ENCODE measurements around the gene ELMO3.

Gene ELMO3

DNA sequence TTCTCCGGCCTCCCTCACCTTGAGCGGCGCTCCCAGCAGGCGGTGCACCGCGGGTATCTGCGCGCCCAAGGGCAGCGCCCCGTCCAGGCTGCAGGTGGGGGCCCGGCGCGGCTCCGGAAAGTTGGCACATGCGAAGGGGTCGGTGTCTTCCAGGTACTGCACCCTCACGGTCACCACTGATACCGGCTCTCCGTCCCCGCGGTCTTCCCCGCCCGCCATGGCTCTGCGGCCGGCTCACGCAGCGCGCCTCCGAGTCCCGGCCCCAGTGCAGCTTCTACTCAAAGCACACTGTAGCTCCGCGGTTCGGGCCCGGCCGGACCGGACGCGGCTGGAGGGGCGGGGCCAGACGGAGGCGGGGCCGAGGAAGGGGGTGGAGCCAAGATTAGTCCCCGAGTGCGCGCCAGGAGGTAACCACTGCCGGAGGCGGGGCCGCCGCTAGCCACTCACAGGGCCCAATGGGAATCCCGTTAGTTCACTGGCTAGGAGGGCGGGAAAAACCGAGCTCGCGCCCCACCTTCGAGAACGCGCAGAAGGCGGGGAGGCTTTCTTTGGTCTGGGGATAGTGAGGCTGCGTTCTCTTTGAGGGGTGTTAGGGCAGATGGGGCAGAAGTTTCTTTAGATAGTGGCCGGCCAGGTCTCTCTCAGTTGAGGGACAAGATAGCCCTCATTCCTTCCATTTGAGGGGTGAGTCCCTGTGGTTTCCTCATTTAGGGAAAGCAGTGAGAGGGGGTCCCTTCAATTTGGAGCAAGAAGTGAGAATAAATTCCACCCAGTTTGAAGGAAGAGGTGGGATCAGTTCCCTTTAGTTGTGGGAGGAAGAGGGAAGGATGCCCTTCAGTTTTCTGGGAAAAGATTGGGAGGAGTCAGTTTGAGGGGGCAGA is 48.5 kb downstream of the ELMO3 start, which contains the start of gene FHOD1:
TSS of gene FHOD1 (minus strand) at position 290 of the 881 bp plus-strand sequence. CDS start at position 219, 71 bp downstream.
- no peak for TF ChIP-seq ZFP3 (CRISPR knock-in tag; IDR thresholded peaks at IDR 0.05)
- TF ChIP-seq OSR1 (CRISPR knock-in tag; IDR thresholded peaks at IDR 0.05) = no peak
- no peak for TF ChIP-seq ZNF565 (CRISPR knock-in tag; conservative IDR thresholded peaks at IDR 0.05; ENCODE audit: low read depth)
- TF ChIP-seq ARNTL (CRISPR knock-in tag; IDR thresholded peaks at IDR 0.05; ENCODE audit: borderline replicate concordance, low read depth) = no peak
- no peak for TF ChIP-seq ESRRG (CRISPR knock-in tag; IDR thresholded peaks at IDR 0.05)
- no peak for TF ChIP-seq SNAI2 (CRISPR knock-in tag; IDR thresholded peaks at IDR 0.05)
- no peak for TF ChIP-seq CREB5 (CRISPR knock-in tag; IDR thresholded peaks at IDR 0.05; ENCODE audit: low read depth)
- TF ChIP-seq ZC3H10 (CRISPR knock-in tag; IDR thresholded peaks at IDR 0.05) = no peak
- TF ChIP-seq PPARA (CRISPR knock-in tag; IDR thresholded peaks at IDR 0.05; ENCODE audit: borderline replicate concordance) = no peak
- TF ChIP-seq TOX (CRISPR knock-in tag; IDR thresholded peaks at IDR 0.05; ENCODE audit: borderline replicate concordance) = no peak
- TF ChIP-seq GLIS3 (CRISPR knock-in tag; IDR thresholded peaks at IDR 0.05) = no peak
- no peak for TF ChIP-seq RARB (CRISPR knock-in tag; IDR thresholded peaks at IDR 0.05)
- TF ChIP-seq, protein P1, sequence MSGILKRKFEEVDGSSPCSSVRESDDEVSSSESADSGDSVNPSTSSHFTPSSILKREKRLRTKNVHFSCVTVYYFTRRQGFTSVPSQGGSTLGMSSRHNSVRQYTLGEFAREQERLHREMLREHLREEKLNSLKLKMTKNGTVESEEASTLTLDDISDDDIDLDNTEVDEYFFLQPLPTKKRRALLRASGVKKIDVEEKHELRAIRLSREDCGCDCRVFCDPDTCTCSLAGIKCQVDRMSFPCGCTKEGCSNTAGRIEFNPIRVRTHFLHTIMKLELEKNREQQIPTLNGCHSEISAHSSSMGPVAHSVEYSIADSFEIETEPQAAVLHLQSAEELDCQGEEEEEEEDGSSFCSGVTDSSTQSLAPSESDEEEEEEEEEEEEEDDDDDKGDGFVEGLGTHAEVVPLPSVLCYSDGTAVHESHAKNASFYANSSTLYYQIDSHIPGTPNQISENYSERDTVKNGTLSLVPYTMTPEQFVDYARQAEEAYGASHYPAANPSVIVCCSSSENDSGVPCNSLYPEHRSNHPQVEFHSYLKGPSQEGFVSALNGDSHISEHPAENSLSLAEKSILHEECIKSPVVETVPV (CRISPR knock-in tag; IDR thresholded peaks at IDR 0.05) = no peak
- TF ChIP-seq TCF4 (CRISPR knock-in tag; IDR thresholded peaks at IDR 0.05; ENCODE audit: borderline replicate concordance) = no peak
- TF ChIP-seq CSDC2 (CRISPR knock-in tag; IDR thresholded peaks at IDR 0.05) = no peak
- no peak for TF ChIP-seq ZNF70 (CRISPR knock-in tag; IDR thresholded peaks at IDR 0.05)
- TF ChIP-seq PATZ1 (CRISPR knock-in tag; IDR thresholded peaks at IDR 0.05; ENCODE audit: borderline replicate concordance) = no peak
- TF ChIP-seq BACH2 (CRISPR knock-in tag; IDR thresholded peaks at IDR 0.05; ENCODE audit: borderline replicate concordance) = no peak
- TF ChIP-seq ISL1 (CRISPR knock-in tag; IDR thresholded peaks at IDR 0.05) = no peak
- ATAC-seq = peak; percentile 74

GRCh38 chr16:67248073-67248400 is 49.1 kb downstream of the ELMO3 start:
- TF ChIP-seq RARB (CRISPR knock-in tag; IDR thresholded peaks at IDR 0.05) = no peak
- TF ChIP-seq CSDC2 (CRISPR knock-in tag; IDR thresholded peaks at IDR 0.05) = no peak
- TF ChIP-seq, protein P2, sequence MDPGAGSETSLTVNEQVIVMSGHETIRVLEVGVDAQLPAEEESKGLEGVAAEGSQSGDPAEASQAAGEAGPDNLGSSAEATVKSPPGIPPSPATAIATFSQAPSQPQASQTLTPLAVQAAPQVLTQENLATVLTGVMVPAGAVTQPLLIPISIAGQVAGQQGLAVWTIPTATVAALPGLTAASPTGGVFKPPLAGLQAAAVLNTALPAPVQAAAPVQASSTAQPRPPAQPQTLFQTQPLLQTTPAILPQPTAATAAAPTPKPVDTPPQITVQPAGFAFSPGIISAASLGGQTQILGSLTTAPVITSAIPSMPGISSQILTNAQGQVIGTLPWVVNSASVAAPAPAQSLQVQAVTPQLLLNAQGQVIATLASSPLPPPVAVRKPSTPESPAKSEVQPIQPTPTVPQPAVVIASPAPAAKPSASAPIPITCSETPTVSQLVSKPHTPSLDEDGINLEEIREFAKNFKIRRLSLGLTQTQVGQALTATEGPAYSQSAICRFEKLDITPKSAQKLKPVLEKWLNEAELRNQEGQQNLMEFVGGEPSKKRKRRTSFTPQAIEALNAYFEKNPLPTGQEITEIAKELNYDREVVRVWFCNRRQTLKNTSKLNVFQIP (CRISPR knock-in tag; IDR thresholded peaks at IDR 0.05; ENCODE audit: borderline replicate concordance, low read depth) = no peak
- no peak for TF ChIP-seq ZNF70 (CRISPR knock-in tag; IDR thresholded peaks at IDR 0.05)
- TF ChIP-seq ARNTL (CRISPR knock-in tag; IDR thresholded peaks at IDR 0.05; ENCODE audit: borderline replicate concordance, low read depth) = no peak
- no peak for TF ChIP-seq GLIS3 (CRISPR knock-in tag; IDR thresholded peaks at IDR 0.05)
- no peak for TF ChIP-seq CREB5 (CRISPR knock-in tag; IDR thresholded peaks at IDR 0.05; ENCODE audit: low read depth)
- TF ChIP-seq ZNF8 (CRISPR knock-in tag; IDR thresholded peaks at IDR 0.05) = no peak
- TF ChIP-seq BACH2 (CRISPR knock-in tag; IDR thresholded peaks at IDR 0.05; ENCODE audit: borderline replicate concordance) = no peak
- TF ChIP-seq PATZ1 (CRISPR knock-in tag; IDR thresholded peaks at IDR 0.05; ENCODE audit: borderline replicate concordance) = no peak
- no peak for TF ChIP-seq OSR1 (CRISPR knock-in tag; IDR thresholded peaks at IDR 0.05)
- TF ChIP-seq ZFP30 (CRISPR knock-in tag; IDR thresholded peaks at IDR 0.05) = no peak
- no peak for TF ChIP-seq PPARA (CRISPR knock-in tag; IDR thresholded peaks at IDR 0.05; ENCODE audit: borderline replicate concordance)
- TF ChIP-seq SNAI2 (CRISPR knock-in tag; IDR thresholded peaks at IDR 0.05) = no peak
- no peak for TF ChIP-seq ZNF565 (CRISPR knock-in tag; conservative IDR thresholded peaks at IDR 0.05; ENCODE audit: low read depth)
- no peak for TF ChIP-seq TOX (CRISPR knock-in tag; IDR thresholded peaks at IDR 0.05; ENCODE audit: borderline replicate concordance)
- TF ChIP-seq, protein P1 (CRISPR knock-in tag; IDR thresholded peaks at IDR 0.05) = no peak
- no peak for TF ChIP-seq ZFP3 (CRISPR knock-in tag; IDR thresholded peaks at IDR 0.05)
- ATAC-seq = no peak

All from SK-N-SH treated with all-trans-retinoic acid at 6 μM for 48 hours (cell line).